ENCODE data around the gene HHIPL2. TPM values are rescaled to one million over a fixed set of nuclear protein-coding genes. Genes with fewer than 3 reads are reported as not detected.

HHIPL2 gene
- total and polyA plus RNA-seq, 10 donors = 0.10 to 1.1 (median 0.36) TPM; not detected in 4

DNA sequence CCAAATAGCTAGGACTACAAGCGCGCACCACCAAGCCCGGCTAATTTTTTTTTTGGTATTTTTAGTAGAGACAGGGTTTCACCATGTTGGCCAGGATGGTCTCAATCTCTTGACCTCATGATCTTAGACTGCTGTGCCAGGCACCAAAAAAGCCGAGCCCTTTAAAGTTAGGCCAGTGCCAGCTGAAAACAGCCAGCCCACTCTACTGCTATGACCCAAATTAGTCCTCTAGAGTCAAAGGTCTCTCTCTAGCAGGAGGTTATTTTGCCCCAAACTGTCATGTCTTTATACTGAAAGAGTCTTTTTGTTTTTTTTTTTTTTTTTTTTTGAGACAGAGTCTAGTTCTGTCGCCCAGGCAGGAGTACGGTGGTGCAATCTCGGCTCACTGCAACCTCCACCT, 9.7 kb upstream of the HHIPL2 start:
- no peak overlapping the region for H3K27ac ChIP-seq
- DNase-seq = no peak
- TF ChIP-seq CTCF (IDR thresholded peaks at IDR 0.05 in 8 of 11, conservative IDR thresholded peaks at IDR 0.05 in 3 of 11) (no peak), POLR2AphosphoS5 (IDR thresholded peaks at IDR 0.05) (no peak), POLR2A (IDR thresholded peaks at IDR 0.05) (no peak)
- no peaks in the 10 kb centered on the region for H3K27me3 ChIP-seq (replicated peaks in 1 of 7)
- no peaks in the 10 kb centered on the region for H3K4me1 ChIP-seq
- H3K4me3 ChIP-seq = no peak overlapping the region
- 82 to 99% (median 95%) methylated on average over 7 of the region's 7 CpGs for WGBS, 5 donors
- H3K9me3 ChIP-seq = no peaks in the 10 kb centered on the region
- intact Hi-C loops (cut with DNase I; ENCODE audit: low total_unique reads) = no loop called here
- H3K36me3 ChIP-seq = peaks cover 3 to 78% (median 44%) of the 10 kb centered on the region in 6 donors

DNA sequence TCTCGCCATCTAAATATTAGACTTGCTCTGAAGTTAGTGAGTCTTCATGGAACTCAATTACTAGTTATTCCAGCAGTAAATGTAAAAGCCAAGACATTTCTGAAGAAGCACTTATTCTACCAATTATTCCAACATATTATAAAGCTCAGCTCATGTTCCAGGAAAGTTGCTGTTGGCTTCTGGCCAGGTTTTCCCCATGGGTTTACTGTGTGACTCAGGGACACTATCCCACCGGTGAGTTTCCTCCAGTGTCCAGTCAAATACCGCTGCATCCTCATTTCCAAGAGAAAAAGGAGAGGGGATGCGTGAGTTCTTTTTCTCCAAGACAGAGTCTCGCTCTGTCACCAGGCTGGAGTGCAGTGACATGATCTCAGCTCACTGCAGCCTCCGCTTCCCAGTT, 9.2 kb upstream of the HHIPL2 start:
- WGBS, 5 donors = 73 to 90% (median 79%) methylated on average over 6 of the region's 6 CpGs
- TF ChIP-seq POLR2AphosphoS5 (IDR thresholded peaks at IDR 0.05) (no peak), POLR2A (IDR thresholded peaks at IDR 0.05) (no peak), CTCF (IDR thresholded peaks at IDR 0.05 in 8 of 11, conservative IDR thresholded peaks at IDR 0.05 in 3 of 11) (no peak)
- Histone ChIP-seq H3K36me3 (peaks cover 3 to 74% (median 42%) of the 10 kb centered on the region in 6 donors), H3K4me3 (no peak overlapping the region), H3K27ac (no peak overlapping the region), H3K9me3 (no peaks in the 10 kb centered on the region), H3K27me3 (replicated peaks in 1 of 7) (no peaks in the 10 kb centered on the region), H3K4me1 (no peaks in the 10 kb centered on the region)
- no peak for DNase-seq
- intact Hi-C loops (cut with DNase I; ENCODE audit: low total_unique reads) = no loop called here

- WGBS, 5 donors = 82 to 97% (median 85%) methylated on average over 2 of the region's 2 CpGs
- peaks cover 3 to 64% (median 38%) of the 10 kb centered on the region in 6 donors for H3K36me3 ChIP-seq
- H3K27me3 ChIP-seq (replicated peaks in 1 of 7) = no peaks in the 10 kb centered on the region
- no peak for DNase-seq
- intact Hi-C loops (cut with DNase I; ENCODE audit: low total_unique reads) = no loop called here
- no peaks in the 10 kb centered on the region for H3K4me1 ChIP-seq
- H3K27ac ChIP-seq = no peak overlapping the region
- H3K9me3 ChIP-seq = no peaks in the 10 kb centered on the region
- TF ChIP-seq POLR2A (IDR thresholded peaks at IDR 0.05) (no peak), POLR2AphosphoS5 (IDR thresholded peaks at IDR 0.05) (no peak)
- no peak overlapping the region for H3K4me3 ChIP-seq
Measured at GRCh38 chr1:222555992-222556615, 8.2 kb upstream of the HHIPL2 start.

DNA sequence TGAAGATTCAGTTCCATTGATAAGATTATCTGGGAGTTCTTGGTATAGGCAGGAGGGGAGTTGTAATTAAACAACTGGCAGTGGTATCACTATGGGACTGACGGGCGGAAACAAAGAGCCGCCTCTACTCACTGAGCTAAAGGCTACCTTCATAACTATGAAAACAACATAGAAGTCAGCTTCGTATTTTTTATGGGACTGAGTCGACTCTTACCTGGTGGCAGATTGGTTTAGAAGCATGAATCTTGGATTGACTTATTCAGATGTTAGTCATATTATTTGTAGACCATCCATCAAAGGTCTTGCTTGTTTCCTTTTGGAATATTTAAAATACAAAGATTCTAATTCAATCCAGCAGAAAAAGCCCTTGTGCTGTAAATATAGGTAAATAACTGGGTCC, 6.3 kb upstream of the HHIPL2 start:
- intact Hi-C loops (cut with DNase I; ENCODE audit: low total_unique reads) = no loop called here
- WGBS, 5 donors = 94 to 98% (median 96%) methylated on average over 5 of the region's 5 CpGs
- TF ChIP-seq POLR2AphosphoS5 (IDR thresholded peaks at IDR 0.05) = no peak
- no peak for TF ChIP-seq CTCF (IDR thresholded peaks at IDR 0.05 in 8 of 11, conservative IDR thresholded peaks at IDR 0.05 in 3 of 11)
- no peak for TF ChIP-seq POLR2A (IDR thresholded peaks at IDR 0.05)
- Histone ChIP-seq H3K9me3 (no peaks in the 10 kb centered on the region), H3K27ac (no peak overlapping the region), H3K4me1 (no peaks in the 10 kb centered on the region), H3K36me3 (peaks cover 0 to 45% (median 24%) of the 10 kb centered on the region in 6 donors), H3K27me3 (replicated peaks in 1 of 7) (no peaks in the 10 kb centered on the region), H3K4me3 (no peak overlapping the region)
- no peak for DNase-seq
